ENCODE measurements around the gene SMARCA2. TPM values are rescaled to one million over a fixed set of nuclear protein-coding genes. Genes with fewer than 3 reads are reported as not detected.

SMARCA2 gene
- total RNA-seq, 1 donor from 2014 or later = 206 TPM

- intact Hi-C loops (cut with micrococcal nuclease) = no loop called here
Measured at GRCh38 chr9:2198956-2199635, 183.9 kb downstream of the SMARCA2 start.

DNA sequence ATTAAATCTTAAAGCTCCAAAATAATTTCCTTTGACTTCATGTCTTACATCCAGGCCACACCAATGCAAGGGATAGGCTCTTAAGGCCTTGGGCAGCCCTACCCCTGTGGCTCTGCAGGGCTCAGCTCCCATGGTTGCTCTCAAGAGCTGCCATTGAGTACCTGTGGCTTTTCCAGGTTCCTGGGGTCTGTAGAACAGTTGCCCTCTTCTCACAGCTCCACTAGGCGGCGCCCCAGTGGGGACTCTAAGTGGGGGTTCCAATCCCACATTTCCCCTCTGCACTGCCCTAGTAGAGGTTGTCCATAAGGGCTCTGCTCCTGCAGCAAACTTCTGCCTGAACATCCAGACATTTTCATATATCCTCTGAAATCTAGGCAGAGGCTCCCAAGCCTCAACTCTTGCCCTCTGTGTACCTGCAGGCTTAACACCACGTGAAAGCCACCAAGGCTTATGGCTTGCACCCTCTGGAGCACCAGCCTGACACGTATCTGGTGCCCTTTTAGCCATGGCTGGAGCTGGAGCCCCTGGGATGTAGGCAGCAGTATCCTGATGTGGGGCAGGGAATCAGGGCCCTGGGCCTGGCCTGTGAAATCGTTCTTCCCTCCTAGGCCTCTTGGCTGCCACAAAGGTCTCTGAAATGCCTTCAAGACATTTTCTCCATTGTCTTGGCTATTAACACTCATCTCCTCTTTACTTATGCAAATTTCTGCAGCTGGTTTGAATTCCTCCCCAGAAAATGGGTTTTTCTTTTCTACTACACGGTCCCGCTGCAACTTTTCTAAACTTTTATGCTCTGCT lies 185.1 kb downstream of the SMARCA2 start:
- intact Hi-C loops (cut with micrococcal nuclease) = no loop called here

DNA sequence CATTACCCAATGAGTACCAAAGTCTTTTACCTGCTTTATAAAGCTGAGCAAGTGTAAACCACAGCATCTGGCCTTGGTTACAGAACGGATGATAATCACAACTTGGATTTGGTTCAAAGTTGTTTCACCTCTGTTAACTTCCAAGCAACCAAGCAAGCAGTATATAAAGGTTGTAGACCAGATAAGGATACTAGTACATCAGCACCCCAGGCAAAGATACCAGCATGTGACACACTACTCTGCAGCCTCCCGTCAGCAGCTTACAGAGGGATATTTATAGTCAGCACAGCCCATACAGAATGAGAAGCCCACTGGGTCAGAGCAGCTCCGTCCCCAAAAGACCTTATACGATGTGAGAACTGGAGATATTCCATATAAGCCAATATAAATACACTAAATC lies 193.3 kb downstream of the SMARCA2 start:
- intact Hi-C loops (cut with micrococcal nuclease) = no loop called here

DNA sequence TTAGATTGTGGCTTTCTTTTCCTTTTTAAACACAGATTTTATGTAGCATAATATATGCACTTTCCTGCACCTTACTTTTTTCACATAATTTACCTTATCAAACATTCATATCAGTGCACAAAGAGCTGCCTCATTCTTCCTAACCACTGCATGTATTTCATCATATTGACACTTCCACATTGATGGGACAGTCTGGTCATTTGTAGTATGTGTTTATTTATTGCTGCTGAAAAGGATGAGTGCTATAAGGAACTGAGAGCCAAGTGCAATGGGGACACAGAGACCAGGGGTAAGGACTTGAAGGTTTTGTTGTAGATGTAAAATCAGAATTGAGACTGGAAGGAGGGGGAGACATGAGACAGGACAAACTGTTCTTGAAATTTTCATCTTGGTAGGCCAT lies 193.8 kb downstream of the SMARCA2 start:
- intact Hi-C loops (cut with micrococcal nuclease) = no loop called here

DNA sequence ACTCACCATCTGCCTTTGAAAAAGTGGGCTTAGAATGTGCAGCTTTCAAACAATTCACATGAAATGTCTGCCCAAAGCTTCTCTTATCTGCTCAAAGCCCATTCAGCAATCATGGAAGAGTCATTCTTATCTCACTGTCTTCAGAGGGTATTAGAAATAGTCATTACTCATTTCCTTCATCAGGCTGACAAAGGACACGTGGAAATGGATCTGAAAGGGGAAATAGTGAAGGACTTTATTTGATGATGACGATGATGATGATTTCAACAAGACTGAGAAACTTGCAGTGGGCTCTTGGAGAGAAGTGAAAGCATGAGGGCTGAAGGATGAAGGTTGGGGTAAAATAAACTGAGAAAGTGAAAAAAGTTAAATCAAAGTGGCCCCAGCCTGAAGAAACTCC lies 194.3 kb downstream of the SMARCA2 start:
- intact Hi-C loops (cut with micrococcal nuclease) = no loop called here

- intact Hi-C loops (cut with micrococcal nuclease) = no loop called here
Measured at GRCh38 chr9:2210201-2210600, 195.1 kb downstream of the SMARCA2 start.

DNA sequence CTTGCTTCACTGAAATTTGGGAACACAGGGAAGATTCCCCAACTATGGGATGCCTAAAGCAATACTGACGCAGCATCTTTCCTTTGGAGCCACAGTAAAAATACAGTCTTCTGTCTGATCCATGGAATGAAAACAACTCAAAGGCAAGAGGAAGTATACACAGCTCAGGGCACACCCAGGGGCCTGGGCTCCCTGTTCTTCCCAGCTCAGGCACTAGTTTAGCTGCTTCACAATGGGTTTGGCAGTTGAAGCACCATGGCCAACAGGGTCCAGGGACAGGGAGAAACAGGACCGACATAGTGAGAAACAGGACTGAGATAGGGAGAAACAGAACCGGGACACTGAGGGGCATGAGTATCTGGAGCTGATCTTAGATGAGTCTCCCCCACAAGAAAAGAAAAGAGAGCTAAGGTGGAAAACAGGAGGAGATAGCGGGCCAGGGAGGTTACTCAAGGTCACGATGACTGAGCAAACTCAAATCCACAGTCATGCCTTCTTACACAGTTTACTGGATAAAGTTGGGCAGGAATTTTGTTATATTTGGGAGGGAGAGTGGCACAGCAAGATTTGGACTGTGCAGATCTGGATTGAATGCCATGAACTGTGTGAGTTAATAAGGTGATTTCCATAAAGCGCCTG lies 198.8 kb downstream of the SMARCA2 start:
- intact Hi-C loops (cut with micrococcal nuclease) = no loop called here

DNA sequence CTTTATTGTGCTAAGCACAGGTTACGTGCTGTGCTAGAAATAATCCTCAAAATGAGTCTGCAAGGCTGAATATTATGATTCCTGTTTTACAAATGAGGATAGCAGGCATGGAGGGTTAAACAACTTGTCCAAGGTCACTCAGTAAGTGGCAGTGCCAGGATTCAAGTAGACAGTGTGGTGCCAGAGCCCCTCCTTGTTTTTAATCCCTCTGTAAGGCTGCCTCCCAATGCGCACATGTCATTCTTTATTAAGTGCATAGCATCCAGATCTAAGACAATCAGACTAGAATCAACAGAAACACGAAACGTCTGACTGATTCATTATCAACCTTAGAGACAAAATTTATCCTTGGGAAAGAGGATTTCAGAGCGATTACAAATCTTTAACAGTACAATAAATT lies 199.6 kb downstream of the SMARCA2 start:
- intact Hi-C loops (cut with micrococcal nuclease) = no loop called here

DNA sequence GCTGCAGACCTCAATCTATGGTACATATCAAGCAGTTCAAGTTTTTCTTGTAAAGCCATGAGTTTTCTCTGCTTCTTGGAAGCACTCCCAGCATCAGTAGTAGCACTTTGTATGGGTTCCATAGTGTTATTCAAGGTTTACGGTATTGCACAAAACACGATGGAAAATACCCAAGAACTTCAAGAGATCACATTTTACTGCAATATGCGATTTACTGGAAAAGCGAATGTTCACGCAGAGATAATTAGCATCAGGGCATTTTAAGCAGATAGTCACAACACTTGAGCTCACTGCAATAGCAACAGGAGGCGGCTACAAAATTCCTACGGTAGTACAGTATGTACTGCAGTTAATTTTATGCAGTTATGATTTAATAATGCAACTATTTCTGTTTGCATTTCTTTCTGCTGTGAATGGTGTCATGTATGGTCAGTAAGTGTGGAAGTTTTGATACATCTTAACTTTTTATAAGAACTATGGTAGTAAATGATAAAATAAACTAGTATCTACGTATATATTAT lies 200.8 kb downstream of the SMARCA2 start:
- intact Hi-C loops (cut with micrococcal nuclease) = no loop called here

DNA sequence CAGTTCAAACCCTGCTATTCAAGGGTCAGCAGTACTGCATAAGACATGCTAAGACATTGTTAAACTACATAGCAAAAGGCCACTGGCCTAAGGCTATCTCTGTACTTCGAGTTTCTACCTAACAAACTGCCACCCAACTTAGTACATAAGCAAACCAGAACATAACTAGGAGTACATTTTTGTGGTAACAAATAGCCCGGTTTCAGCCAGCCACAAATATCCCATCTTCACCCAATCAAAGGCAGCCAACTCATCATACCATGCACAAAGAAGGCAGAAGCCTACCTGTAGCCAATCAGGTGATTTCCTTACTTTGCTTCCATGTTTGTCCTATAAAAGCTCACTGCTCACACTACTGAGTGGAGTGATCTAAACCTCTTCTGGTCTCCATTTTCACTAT lies 201.4 kb downstream of the SMARCA2 start:
- intact Hi-C loops (cut with micrococcal nuclease) = no loop called here

- intact Hi-C loops (cut with micrococcal nuclease) = no loop called here
Measured at GRCh38 chr9:2217540-2217939, 202.4 kb downstream of the SMARCA2 start.

DNA sequence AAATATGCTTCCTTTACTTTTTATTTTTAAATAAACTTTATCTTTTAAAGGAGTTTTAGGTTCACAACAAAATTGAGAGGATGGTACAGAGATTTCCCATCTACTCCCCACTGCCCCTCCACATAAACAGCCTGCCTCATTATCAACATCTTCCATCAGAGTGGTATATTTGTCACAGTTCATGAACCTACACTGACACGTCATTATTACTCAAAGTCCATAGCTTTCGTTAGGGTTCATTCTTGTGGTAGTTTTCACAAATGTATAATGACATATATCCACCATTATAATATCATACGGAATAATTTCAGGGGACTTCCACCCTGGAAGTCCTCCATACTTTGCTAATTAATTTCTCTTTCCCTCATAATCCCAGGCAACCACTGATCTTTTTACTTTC lies 204.9 kb downstream of the SMARCA2 start:
- intact Hi-C loops (cut with micrococcal nuclease) = no loop called here

GRCh38 chr9:2227144-2227867 lies 212.2 kb downstream of the SMARCA2 start:
- intact Hi-C loops (cut with micrococcal nuclease) = no loop called here

- intact Hi-C loops (cut with micrococcal nuclease) = no loop called here
Measured at GRCh38 chr9:2228132-2228531, 213.0 kb downstream of the SMARCA2 start.

- intact Hi-C loops (cut with micrococcal nuclease) = no loop called here
Measured at GRCh38 chr9:2228641-2229040, 213.5 kb downstream of the SMARCA2 start.

DNA sequence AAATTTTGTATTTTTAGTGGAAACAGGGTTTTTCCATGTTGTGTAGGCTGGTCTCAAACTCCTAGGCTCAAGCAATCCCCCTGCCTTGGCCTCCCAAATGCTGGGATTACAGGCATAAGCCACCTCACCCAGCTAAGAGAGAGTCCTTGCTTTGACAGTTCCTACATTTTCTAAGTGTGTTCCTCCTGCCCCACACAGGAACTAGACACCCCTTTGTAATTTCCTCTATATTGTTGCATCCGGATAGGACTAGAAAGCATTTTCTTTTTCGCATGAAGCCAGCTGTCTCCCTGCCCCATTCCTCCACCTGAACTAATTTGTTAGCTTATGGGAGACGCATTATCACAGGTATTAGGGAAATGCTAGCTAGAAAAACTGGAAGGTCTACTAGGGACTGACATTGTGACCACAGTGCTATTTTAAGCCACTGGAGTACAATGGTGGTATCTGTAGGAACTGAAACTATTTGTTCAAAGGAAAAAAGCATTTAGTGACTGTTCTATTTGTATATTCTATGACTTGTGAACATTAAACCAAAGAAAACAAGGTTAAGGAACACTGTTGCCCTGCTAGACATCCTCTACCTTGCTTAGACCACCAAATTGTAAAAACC lies 214.1 kb downstream of the SMARCA2 start:
- intact Hi-C loops (cut with micrococcal nuclease) = no loop called here

- intact Hi-C loops (cut with micrococcal nuclease) = no loop called here
Measured at GRCh38 chr9:2230362-2230761, 215.2 kb downstream of the SMARCA2 start.

DNA sequence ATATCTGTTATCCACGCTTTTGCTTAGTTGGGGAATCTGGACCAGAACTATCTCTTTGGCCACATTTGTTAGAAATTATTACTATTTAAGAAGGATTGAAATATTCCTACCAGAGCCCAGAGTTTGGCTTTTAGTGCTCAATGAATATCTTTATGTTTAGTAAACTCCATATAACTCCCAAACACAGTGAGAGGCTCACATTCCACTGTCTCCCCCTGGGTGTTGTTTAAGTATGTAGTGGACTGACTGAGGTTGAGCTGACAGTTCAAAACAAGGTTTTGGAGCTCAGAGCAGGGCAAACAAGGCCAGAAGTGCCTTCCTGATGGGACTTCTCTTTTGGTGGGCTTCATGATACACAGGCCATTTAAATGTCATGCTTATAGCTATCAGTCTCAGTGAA lies 216.0 kb downstream of the SMARCA2 start:
- intact Hi-C loops (cut with micrococcal nuclease) = no loop called here

DNA sequence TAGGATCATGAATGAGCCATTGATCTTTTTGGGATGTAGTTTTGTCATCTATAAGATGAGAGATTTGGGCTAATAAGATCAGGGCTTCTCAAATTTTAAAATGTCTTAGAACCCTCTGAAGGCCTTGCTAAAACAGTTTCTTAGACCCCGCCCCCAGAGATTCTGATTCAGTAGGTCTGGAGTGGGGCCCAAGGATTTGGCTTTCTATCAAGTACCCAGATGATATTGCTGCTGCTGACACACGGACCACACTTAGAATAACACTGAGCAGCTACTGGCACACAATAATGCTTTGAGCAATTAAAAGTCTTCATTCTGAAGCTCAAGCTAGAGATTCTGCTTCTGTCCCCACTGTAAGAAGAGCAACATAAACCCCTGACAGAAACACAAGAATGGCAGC lies 216.7 kb downstream of the SMARCA2 start:
- intact Hi-C loops (cut with micrococcal nuclease) = no loop called here

DNA sequence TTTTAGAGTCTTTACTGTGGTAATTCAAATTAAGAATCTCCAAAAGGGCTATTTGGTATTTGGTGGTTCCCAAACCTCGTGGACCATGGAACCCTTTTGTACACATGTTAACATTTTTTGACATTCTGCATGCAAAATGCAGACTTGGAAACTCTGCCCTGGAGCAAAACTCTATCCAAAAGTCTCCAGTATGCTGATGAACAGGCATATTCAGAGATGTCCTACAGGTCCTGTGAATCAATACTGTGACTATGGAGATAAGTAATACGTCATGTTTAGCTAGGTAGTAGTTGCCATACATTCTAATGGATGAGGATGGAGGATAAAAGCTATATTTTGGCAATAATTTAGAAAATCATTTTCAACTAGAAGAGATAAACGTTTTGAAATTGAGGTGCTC lies 218.1 kb downstream of the SMARCA2 start:
- intact Hi-C loops (cut with micrococcal nuclease) = no loop called here

- intact Hi-C loops (cut with micrococcal nuclease) = no loop called here
Measured at GRCh38 chr9:2234371-2234893, 219.3 kb downstream of the SMARCA2 start.
